Activated naive CD4-positive, alpha-beta T cell treated with anti-CD3 and anti-CD28 coated beads, Interleukin-2, amount 50 U/mL, for 72 hours (primary cell): Measurements from ENCODE around the gene CD69. TPM values are rescaled to one million over a fixed set of nuclear protein-coding genes. Genes with fewer than 3 reads are reported as not detected.
"Not testable (repeated sequence)": the region's sequence is repeated elsewhere in the genome, so short reads cannot be mapped to it uniquely, and the experiment has no call there.

Source experiments
- ATAC-seq, 2 donors: fragments of 150-1000 bp; cut with Tn5 transposase; 2 replicates each; pipeline ENCODE4 v1.10.0; 2021; ENCODE audit warnings: mild to moderate bottlenecking in 2 of 2, moderate library complexity in 2 of 2
- DNase-seq, 2 donors: peaks; one replicate each; pipeline ENCODE4 v3.0.0; 2021 to 2022; ENCODE audit warnings: low spot score in 2 of 2
- H3K27ac Mint-ChIP-seq, 2 donors: one replicate each; pipeline ENCODE4 v1.8.0; 2022; ENCODE audit warnings: mild to moderate bottlenecking in 2 of 2, mixed read lengths in 2 of 2
- H3K36me3 Mint-ChIP-seq, 2 donors: one replicate each; pipeline ENCODE4 v1.8.0; 2022; ENCODE audit warnings: mixed read lengths in 2 of 2
- H3K9me3 Mint-ChIP-seq, 2 donors: one replicate each; pipeline ENCODE4 v1.8.0; 2022; ENCODE audit warnings: mixed read lengths in 2 of 2
- total RNA-seq, 2 donors: library from RNA; stranded (reverse); gene quantifications; one replicate each; pipeline ENCODE4 v1.2.3, GENCODE V29; 2022

The CD69 gene
- total RNA-seq, 2 donors from 2014 or later, result 72.7 to 91.1 TPM

DNA sequence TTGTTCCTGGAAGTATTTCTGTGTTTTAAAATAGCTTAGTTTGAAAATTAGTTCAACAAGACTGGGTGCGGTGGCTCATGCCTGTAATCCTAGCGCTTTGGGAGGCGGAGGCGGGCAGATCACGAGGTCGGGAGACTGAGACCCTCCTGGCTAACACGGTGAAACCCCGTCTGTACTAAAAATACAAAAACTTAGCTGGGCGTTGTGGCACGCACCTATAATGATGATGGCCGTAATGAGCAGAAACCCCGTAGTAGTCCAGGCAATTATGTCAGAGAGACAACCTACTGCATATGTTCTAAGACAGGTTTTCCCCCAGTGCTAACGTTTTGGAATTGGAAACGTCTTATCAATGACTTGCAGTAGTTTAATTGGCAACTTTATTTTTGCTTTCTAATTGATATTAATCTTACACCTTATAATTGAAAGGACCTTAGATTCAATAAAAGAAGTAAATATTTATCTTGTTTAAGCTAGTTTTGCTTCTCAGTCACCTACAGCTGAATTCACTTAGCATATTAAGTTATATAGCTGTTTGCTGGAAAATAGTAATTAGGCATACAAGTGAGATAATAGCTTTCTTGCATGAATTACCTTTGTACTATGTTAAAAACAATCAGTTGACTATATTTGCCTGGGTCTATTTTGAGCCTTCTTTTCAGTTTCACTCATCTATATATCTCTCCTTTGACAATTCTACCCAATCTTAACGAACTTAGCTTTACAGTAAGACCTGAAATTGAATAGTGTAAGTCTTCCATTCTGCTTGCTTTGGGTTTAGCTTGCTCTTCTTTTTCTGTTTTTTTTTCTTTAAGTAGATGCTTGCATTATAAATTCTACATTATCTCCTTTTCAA is 43.4 kb downstream of the CD69 start:
- no peak for ATAC-seq
- Mint-ChIP-seq H3K36me3 (peaks cover 0 to 14% of the 10 kb centered on the region in 2 donors), H3K9me3 (peaks cover 0 to 10% of the 10 kb centered on the region in 2 donors), H3K27ac (no peak overlapping the region)
- DNase-seq, result no peak

GRCh38 chr12:9713032-9713558 is 47.6 kb downstream of the CD69 start:
- H3K27ac Mint-ChIP-seq, H3K36me3 Mint-ChIP-seq, DNase-seq: not testable (repeated sequence)
- ATAC-seq, result peak; percentile 61 to 72
- peaks cover 0 to 10% of the 10 kb centered on the region in 2 donors for H3K9me3 Mint-ChIP-seq

DNA sequence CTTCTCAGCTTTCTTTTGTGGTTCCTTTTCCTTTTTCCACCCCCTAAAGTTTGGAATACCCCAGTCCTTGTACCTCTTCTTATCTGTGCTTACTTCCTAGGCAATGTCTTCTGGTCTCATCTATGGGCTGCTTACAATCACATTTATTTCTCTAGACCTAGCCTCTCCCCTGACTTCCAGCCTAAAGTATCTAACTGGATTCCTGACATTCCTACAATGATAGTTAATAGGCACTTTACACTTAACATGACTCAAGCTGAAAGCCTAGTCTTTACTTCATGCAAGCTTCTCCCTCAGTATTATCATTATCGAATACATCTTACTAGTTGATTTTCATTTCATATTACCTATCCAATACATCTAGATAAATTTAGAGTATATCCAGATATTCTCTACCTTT is 49.0 kb downstream of the CD69 start:
- ATAC-seq, result no peak

GRCh38 chr12:9710584-9711375 is 49.9 kb downstream of the CD69 start:
- Mint-ChIP-seq H3K36me3 (peaks cover 6 to 11% of the 10 kb centered on the region in 2 donors), H3K27ac (no peak overlapping the region), H3K9me3 (peaks cover 5 to 7% of the 10 kb centered on the region in 2 donors)
- ATAC-seq (no peak), DNase-seq (no peak)

More for the DNA sequence above, 49.0 kb downstream of the CD69 start:
- DNase-seq, result no peak
- Mint-ChIP-seq H3K9me3 (peaks cover 0 to 10% of the 10 kb centered on the region in 2 donors), H3K36me3 (peaks cover 0 to 8% of the 10 kb centered on the region in 2 donors), H3K27ac (no peak overlapping the region)

DNA sequence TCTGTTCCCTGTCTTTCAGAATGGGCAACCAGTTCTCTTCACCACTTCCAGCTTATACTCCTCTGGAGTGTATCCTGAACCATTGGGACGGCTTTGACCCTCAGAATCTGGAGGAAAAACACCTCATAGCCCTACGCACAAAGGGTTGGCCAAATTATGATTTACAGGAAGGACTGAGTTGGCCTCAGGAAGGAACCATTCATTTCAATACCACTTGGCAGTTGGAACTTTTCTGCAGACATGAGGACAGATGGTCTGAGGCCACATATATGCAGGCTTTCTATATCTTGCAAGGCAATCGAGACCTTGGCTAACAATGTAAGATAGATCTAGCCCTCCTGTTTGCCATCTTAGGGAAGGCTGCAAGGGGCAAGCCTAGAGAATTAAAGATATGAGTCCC is 51.8 kb downstream of the CD69 start:
- DNase-seq, result no peak
- H3K9me3 Mint-ChIP-seq, result peaks cover 5 to 17% of the 10 kb centered on the region in 2 donors
- no peak for ATAC-seq
- H3K27ac Mint-ChIP-seq, result peak overlapping the region in 1 of 2 donors; percentile 91
- H3K36me3 Mint-ChIP-seq, result peaks cover 6 to 21% of the 10 kb centered on the region in 2 donors

- DNase-seq, result peak in 1 of 2 donors; percentile 54
- H3K27ac Mint-ChIP-seq, result peak overlapping the region; percentile 81 to 91
- H3K9me3 Mint-ChIP-seq, result peaks cover 5 to 17% of the 10 kb centered on the region in 2 donors
- peak; percentile 77 to 86 for ATAC-seq
- H3K36me3 Mint-ChIP-seq, result peaks cover 6 to 21% of the 10 kb centered on the region in 2 donors
Measured at GRCh38 chr12:9707864-9708808, 52.6 kb downstream of the CD69 start.

DNA sequence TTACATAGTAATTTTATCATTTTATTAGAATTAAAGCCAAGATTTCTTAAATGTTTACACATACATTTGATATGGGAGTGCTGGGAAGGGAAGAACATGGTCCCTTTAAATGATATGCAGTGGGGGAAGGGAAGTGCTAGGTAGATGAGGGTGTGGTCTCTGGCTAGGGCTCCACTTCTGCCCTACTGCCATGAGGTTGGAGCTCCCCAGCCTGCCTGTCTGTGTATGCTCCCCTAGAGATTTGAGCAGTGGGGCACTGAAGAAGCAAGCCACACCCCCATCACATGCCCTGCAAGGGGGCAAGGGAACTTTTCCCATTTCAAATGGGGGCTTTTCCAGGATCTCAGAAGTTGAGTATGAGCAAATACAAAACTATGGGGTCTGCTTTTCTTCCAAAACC is 53.3 kb downstream of the CD69 start:
- DNase-seq (no peak), ATAC-seq (peak; percentile 28 to 36)
- Mint-ChIP-seq H3K9me3 (peaks cover 5 to 17% of the 10 kb centered on the region in 2 donors), H3K27ac (peak overlapping the region; percentile 2 to 91), H3K36me3 (peaks cover 6 to 21% of the 10 kb centered on the region in 2 donors)

DNA sequence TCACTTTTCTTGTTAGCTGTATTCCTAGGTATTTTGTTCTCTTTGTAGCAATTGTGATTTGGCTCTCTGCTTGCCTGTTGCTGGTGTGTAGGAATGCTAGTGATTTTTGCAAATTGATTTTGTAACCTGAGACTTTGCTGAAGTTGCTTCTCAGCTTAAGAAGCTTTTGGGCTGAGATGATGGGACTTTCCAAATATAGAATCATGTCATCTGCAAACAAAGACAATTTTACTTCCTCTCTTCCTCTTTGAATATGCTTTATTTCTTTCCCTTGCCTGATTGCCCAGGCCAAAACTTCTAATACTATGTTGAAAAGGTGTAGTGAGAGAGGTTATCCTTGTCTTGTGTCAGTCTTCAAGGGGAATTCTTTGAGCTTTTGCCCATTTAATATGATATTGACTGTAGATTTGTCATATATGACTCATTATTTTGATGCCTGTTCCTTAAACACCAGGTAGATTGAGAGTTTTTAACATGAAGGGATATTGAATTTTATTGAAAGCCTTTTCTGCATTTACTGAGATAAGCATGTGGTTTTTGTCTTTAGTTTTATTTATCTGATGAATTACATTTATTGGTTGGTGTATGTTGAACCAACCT is 54.5 kb downstream of the CD69 start:
- ATAC-seq (no peak), DNase-seq (no peak)
- Mint-ChIP-seq H3K36me3 (peaks cover 6 to 21% of the 10 kb centered on the region in 2 donors), H3K27ac (peak overlapping the region in 1 of 2 donors; percentile 3), H3K9me3 (peaks cover 5 to 17% of the 10 kb centered on the region in 2 donors)

- peaks cover 6 to 21% of the 10 kb centered on the region in 2 donors for H3K36me3 Mint-ChIP-seq
- ATAC-seq, H3K27ac Mint-ChIP-seq: not testable (repeated sequence)
Measured at GRCh38 chr12:9704561-9704960, 56.1 kb downstream of the CD69 start.

More at GRCh38 chr12:9704561-9704960, 56.1 kb downstream of the CD69 start:
- DNase-seq, result not testable (repeated sequence)
- peaks cover 10 to 17% of the 10 kb centered on the region in 2 donors for H3K9me3 Mint-ChIP-seq

Other genes starting within 250 kb of the CD69 start
- under 1 TPM in 1 of 2 donors, not detected in 1; 0.46 TPM for gene KLRB1, start 153.0 kb downstream of the CD69 start, total RNA-seq
- gene CLEC2D, start 91.2 kb downstream of the CD69 start, total RNA-seq, result 100 to 1,000 TPM; 182 to 270 TPM
- gene CLECL1, start 27.8 kb downstream of the CD69 start, total RNA-seq, result 1 to 10 TPM; 3.0 to 7.6 TPM
- gene KLRF1, start 66.6 kb upstream of the CD69 start, total RNA-seq, result under 1 TPM in 1 of 2 donors, not detected in 1; 0.45 TPM
- gene CLEC2B, start 108.5 kb upstream of the CD69 start, total RNA-seq, result 10 to 100 TPM; 15.0 to 42.0 TPM
- not detected for gene KLRF2, start 120.6 kb upstream of the CD69 start, total RNA-seq
- not detected for gene CLEC2A, start 171.5 kb upstream of the CD69 start, total RNA-seq
- under 1 TPM in 1 of 2 donors, not detected in 1; 0.93 TPM for gene CLEC12A, start 210.5 kb upstream of the CD69 start, total RNA-seq
- gene CLEC1B, start 238.2 kb upstream of the CD69 start, total RNA-seq, result not detected
- gene CLEC12B, start 249.7 kb upstream of the CD69 start, total RNA-seq, result not detected